K562 (cell line): ENCODE data around the gene LSM14B. TPM values are rescaled to one million over a fixed set of nuclear protein-coding genes. Genes with fewer than 3 reads are reported as not detected.

ENCODE experiments used
- ARID2 ChIP-seq: fragments of 450-650 bp; IDR thresholded peaks from 2 replicates; pipeline ENCODE4 v1.6.1; 2017; ENCODE audit warnings: antibody characterized with exemption, mild to moderate bottlenecking
- CTBP1 ChIP-seq: fragments of 450-650 bp; IDR thresholded peaks from 2 replicates; pipeline ENCODE4 v1.6.1; 2016; ENCODE audit warnings: borderline replicate concordance
- DMBX1 ChIP-seq: fragments of 250-450 bp; sonication (Bioruptor Pico); IDR thresholded peaks from 2 replicates; pipeline ENCODE4 v1.8.0; 2022; ENCODE audit warnings: inconsistent platforms, mild to moderate bottlenecking, moderate library complexity, borderline replicate concordance
- E2F5 ChIP-seq: sonication (generic); formaldehyde crosslinking; IDR thresholded peaks from 2 replicates; pipeline ENCODE4 v1.8.0; 2022; ENCODE audit warnings: mild to moderate bottlenecking, missing genetic modification reagents
- FIP1L1 ChIP-seq: fragments of 200-400 bp; formaldehyde crosslinking; IDR thresholded peaks from 2 replicates; pipeline ENCODE4 v1.6.1; 2018; ENCODE audit warnings: mild to moderate bottlenecking, low read depth, low read length; ENCODE audit not compliant: poor library complexity, severe bottlenecking
- FOSL1 ChIP-seq: fragments of 200-800 bp; sonication (Bioruptor generic); conservative IDR thresholded peaks from 2 replicates; pipeline ENCODE4 v1.6.1; 2016; ENCODE audit warnings: missing genetic modification characterization, missing compliant biosample characterization
- KLF13 ChIP-seq: fragments of 450-650 bp; IDR thresholded peaks from 2 replicates; pipeline ENCODE4 v1.6.1; 2016; ENCODE audit warnings: missing genetic modification characterization, low read depth, mild to moderate bottlenecking, missing compliant biosample characterization, moderate library complexity, borderline replicate concordance
- MLX ChIP-seq, 2 experiments: fragments of 450-650 bp in 1 of 2; sonication (generic) in 1 of 2; formaldehyde crosslinking; conservative IDR thresholded peaks; 2 replicates each; pipeline versions ENCODE4 v1.4.0 to v1.8.1; 2020 to 2022; ENCODE audit warnings: mild to moderate bottlenecking in 1 of 2, missing genetic modification reagents in 1 of 2
- MTA2 ChIP-seq: fragments of 450-650 bp; IDR thresholded peaks from 2 replicates; pipeline ENCODE4 v1.6.1; 2016; ENCODE audit warnings: low read depth
- NONO ChIP-seq, 2 experiments: fragments of 200-400 bp in 1 of 2; fragments of 450-650 bp in 1 of 2; formaldehyde crosslinking in 1 of 2; IDR thresholded peaks; 2 replicates each; pipeline ENCODE4 v1.6.1; 2017; ENCODE audit warnings: low read depth in 2 of 2, mild to moderate bottlenecking in 2 of 2, moderate library complexity in 2 of 2, low read length in 1 of 2
- PML ChIP-seq: IDR thresholded peaks from 2 replicates; pipeline ENCODE4 v1.6.1; 2012; ENCODE audit warnings: low read length, inconsistent platforms
- PTRF ChIP-seq: fragments of 450-650 bp; IDR thresholded peaks from 2 replicates; pipeline ENCODE4 v1.6.1; 2016; ENCODE audit warnings: mild to moderate bottlenecking, missing genetic modification characterization, missing compliant biosample characterization
- ZBTB11 ChIP-seq, 3 experiments: fragments of 200-800 bp in 1 of 3; fragments of 250-450 bp in 1 of 3; fragments of 450-650 bp in 1 of 3; sonication (Bioruptor Pico) in 1 of 3; sonication (Bioruptor generic) in 1 of 3; formaldehyde crosslinking in 1 of 3; IDR thresholded peaks; 2 replicates each; pipeline versions ENCODE4 v1.6.1 to v1.8.0; 2016 to 2022; ENCODE audit warnings: mild to moderate bottlenecking in 2 of 3, missing genetic modification characterization in 2 of 3, missing compliant biosample characterization in 1 of 3, moderate library complexity in 1 of 3
- ZBTB12 ChIP-seq: fragments of 250-450 bp; sonication (Bioruptor Pico); IDR thresholded peaks from 2 replicates; pipeline ENCODE4 v1.4.0; 2020
- ZNF232 ChIP-seq: sonication (generic); formaldehyde crosslinking; IDR thresholded peaks from 2 replicates; pipeline ENCODE4 v1.8.0; 2022; ENCODE audit warnings: mild to moderate bottlenecking, missing genetic modification reagents
- ZNF384 ChIP-seq: IDR thresholded peaks from 2 replicates; pipeline ENCODE4 v1.6.1; 2012; ENCODE audit warnings: low read depth, low read length, improper control_type of control experiment
- ZNF668 ChIP-seq: fragments of 250-450 bp; sonication (Bioruptor Pico); IDR thresholded peaks from 2 replicates; pipeline ENCODE4 v1.8.0; 2022; ENCODE audit warnings: mild to moderate bottlenecking, inconsistent platforms
- polyA plus RNA-seq, 8 experiments: library from polyadenylated mRNA; depleted of rRNA in 4 of 8; stranded (reverse) in 5 of 8; unstranded in 3 of 8; fragments of >200 nt; fragmentation: Nextera tagmentation in 2 of 8; fragmentation: Illumina TruSeq in 1 of 8; extraction: Ambion mirVana in 2 of 8; extraction: Trizol in 1 of 8; gene quantifications; 2 replicates each; pipeline versions ENCODE4 v1.2.1 to v1.2.3, GENCODE V29; 2011 to 2014; ENCODE audit warnings: inconsistent platforms in 1 of 8, missing spikeins in 1 of 8
- total RNA-seq, 7 experiments: library from RNA; depleted of rRNA in 6 of 7; stranded (reverse); fragments of >200 nt in 6 of 7; fragmentation: Illumina TruSeq in 2 of 7; extraction: Trizol in 2 of 7; gene quantifications; 2 replicates each; pipeline versions ENCODE4 v1.2.1 to v1.2.3, GENCODE V29; 2011 to 2021; ENCODE audit warnings: low replicate concordance in 1 of 7

The LSM14B gene
- total and polyA plus RNA-seq, 9 of the 15 experiments (the other 6 are each of a cell fraction or from before 2014, with no cell fraction given), result 0.66 to 36.0 (median 20.2) TPM

GRCh38 chr20:62146019-62146755 lies 23.9 kb downstream of the LSM14B start (continued):
- TF ChIP-seq E2F5 (peak; percentile 17; the same call in 1 of the 2 replicates), DMBX1 (CRISPR knock-in tag) (peak; percentile 91), ZBTB11 (CRISPR knock-in tag; IDR thresholded peaks at IDR 0.05) (0 out of 6 replicates have a peak, but pooled peaks of 1 of the 3 experiments have one; percentile 23), MLX (CRISPR knock-in tag; conservative IDR thresholded peaks at IDR 0.05) (peak in 1 of 2 experiments; percentile 84; a peak in 1 of 4 replicates), MTA2 (peak; percentile 54; the same call in 1 of the 2 replicates), PTRF (no peak), FIP1L1 (no peak), NONO (IDR thresholded peaks at IDR 0.05; ENCODE audit: low read depth in 2 of 2, low read length in 1 of 2) (no peak), ZNF668 (CRISPR knock-in tag) (no peak), ZNF232 (peak; percentile 59; the same call in 1 of the 2 replicates), ZNF384 (peak; percentile 67; the same call in 1 of the 2 replicates), PML (no peak), KLF13 (no peak), ARID2 (no peak), ZBTB12 (peak; percentile 58; the same call in 1 of the 2 replicates), FOSL1 (peak; percentile 57), CTBP1 (peak; percentile 88)
